PFSK-1 (cell line): Measurements from ENCODE around the gene TNNC2.

Source experiments
- FOXP2 ChIP-seq: optimal IDR thresholded peaks from 2 replicates; pipeline ENCODE3; 2011; ENCODE audit warnings: borderline replicate concordance, control low read depth, inconsistent platforms; ENCODE audit not compliant: insufficient read depth; ENCODE audit errors: extremely low read length, extremely low read depth
- POLR2AphosphoS5 ChIP-seq: IDR thresholded peaks from 2 replicates; pipeline ENCODE4 v1.6.1; 2012; ENCODE audit warnings: low read depth, mild to moderate bottlenecking, control low read depth, low read length, moderate library complexity
- SIN3A ChIP-seq: IDR thresholded peaks from 2 replicates; pipeline ENCODE4 v1.6.1; 2012; ENCODE audit warnings: mild to moderate bottlenecking, low read length, moderate library complexity, borderline replicate concordance; ENCODE audit not compliant: insufficient read depth
- TAF1 ChIP-seq: IDR thresholded peaks from 2 replicates; pipeline ENCODE4 v1.6.1; 2012; ENCODE audit warnings: low read length, control low read depth, borderline replicate concordance; ENCODE audit not compliant: insufficient read depth
- TF ChIP-seq, protein P1 (sequence below), 2 experiments: IDR thresholded peaks; 2 replicates each; pipeline versions ENCODE4 v1.6.1 to v1.8.0; 2011 to 2012; ENCODE audit warnings: low read depth in 2 of 2, low read length in 2 of 2, control low read depth in 1 of 2, inconsistent platforms in 1 of 2, mild to moderate bottlenecking in 1 of 2, moderate library complexity in 1 of 2; ENCODE audit not compliant: insufficient read depth in 1 of 2

DNA sequence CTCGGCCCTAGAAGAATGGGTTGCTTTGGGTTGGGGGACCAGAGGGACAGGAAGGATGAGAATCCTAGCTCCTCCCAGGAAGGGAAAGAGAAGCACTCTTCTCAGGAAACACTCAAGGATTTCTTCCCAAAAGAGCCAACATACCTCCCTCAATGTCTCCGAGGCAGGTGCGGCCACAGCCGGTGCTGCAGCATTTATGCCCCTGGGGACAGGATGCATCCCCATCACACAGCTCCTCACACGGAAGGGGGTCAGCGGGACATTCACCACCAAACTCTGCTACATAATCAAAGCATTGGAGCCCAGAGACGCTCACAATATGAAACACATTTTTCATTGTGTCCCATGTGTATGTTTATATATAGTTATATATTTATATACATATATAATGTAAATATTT is 50.2 kb downstream of the TNNC2 start:
- no peak for TF ChIP-seq TAF1
- no peak for TF ChIP-seq SIN3A
- TF ChIP-seq POLR2AphosphoS5: no peak
- TF ChIP-seq, protein P1, sequence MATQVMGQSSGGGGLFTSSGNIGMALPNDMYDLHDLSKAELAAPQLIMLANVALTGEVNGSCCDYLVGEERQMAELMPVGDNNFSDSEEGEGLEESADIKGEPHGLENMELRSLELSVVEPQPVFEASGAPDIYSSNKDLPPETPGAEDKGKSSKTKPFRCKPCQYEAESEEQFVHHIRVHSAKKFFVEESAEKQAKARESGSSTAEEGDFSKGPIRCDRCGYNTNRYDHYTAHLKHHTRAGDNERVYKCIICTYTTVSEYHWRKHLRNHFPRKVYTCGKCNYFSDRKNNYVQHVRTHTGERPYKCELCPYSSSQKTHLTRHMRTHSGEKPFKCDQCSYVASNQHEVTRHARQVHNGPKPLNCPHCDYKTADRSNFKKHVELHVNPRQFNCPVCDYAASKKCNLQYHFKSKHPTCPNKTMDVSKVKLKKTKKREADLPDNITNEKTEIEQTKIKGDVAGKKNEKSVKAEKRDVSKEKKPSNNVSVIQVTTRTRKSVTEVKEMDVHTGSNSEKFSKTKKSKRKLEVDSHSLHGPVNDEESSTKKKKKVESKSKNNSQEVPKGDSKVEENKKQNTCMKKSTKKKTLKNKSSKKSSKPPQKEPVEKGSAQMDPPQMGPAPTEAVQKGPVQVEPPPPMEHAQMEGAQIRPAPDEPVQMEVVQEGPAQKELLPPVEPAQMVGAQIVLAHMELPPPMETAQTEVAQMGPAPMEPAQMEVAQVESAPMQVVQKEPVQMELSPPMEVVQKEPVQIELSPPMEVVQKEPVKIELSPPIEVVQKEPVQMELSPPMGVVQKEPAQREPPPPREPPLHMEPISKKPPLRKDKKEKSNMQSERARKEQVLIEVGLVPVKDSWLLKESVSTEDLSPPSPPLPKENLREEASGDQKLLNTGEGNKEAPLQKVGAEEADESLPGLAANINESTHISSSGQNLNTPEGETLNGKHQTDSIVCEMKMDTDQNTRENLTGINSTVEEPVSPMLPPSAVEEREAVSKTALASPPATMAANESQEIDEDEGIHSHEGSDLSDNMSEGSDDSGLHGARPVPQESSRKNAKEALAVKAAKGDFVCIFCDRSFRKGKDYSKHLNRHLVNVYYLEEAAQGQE (IDR thresholded peaks at IDR 0.05; ENCODE audit: insufficient read depth in 1 of 2, low read depth in 2 of 2, low read length in 2 of 2): no peak
- TF ChIP-seq FOXP2: no peak
